ENCODE data around the gene C1GALT1.
"Not testable (repeated sequence)": the region's sequence is repeated elsewhere in the genome, so short reads cannot be mapped to it uniquely, and the experiment has no call there.

C1GALT1 gene

GRCh38 chr7:7182156-7183060 lies at the start of gene C1GALT1:
Gene C1GALT1, plus strand, starts transcription at chr7:7182544. Its CDS starts 51,776 bp downstream, at chr7:7234320.
- ATAC-seq = peak; percentile 87 to 91

GRCh38 chr7:7134046-7134445 lies 48.3 kb upstream of the C1GALT1 start:
- no peak for ATAC-seq

GRCh38 chr7:7135074-7135473 lies 47.3 kb upstream of the C1GALT1 start:
- no peak for ATAC-seq

- ATAC-seq = not testable (repeated sequence)
These were observed 46.4 kb upstream of the C1GALT1 start for GRCh38 chr7:7135924-7136323.

GRCh38 chr7:7136466-7137381 lies 45.6 kb upstream of the C1GALT1 start:
- no peak for ATAC-seq

- no peak for ATAC-seq
These were observed 43.4 kb upstream of the C1GALT1 start for GRCh38 chr7:7138897-7139296.

GRCh38 chr7:7143404-7143803 lies 38.9 kb upstream of the C1GALT1 start:
- ATAC-seq = not testable (repeated sequence)

GRCh38 chr7:7145151-7145550 lies 37.2 kb upstream of the C1GALT1 start:
- not testable (repeated sequence) for ATAC-seq

GRCh38 chr7:7146837-7147236 lies 35.5 kb upstream of the C1GALT1 start:
- no peak for ATAC-seq

GRCh38 chr7:7148798-7149481 lies 33.4 kb upstream of the C1GALT1 start:
- ATAC-seq = no peak

GRCh38 chr7:7151285-7151684 lies 31.1 kb upstream of the C1GALT1 start:
- no peak for ATAC-seq

- ATAC-seq = no peak
These were observed 30.5 kb upstream of the C1GALT1 start for GRCh38 chr7:7151865-7152264.

- no peak for ATAC-seq
These were observed 30.0 kb upstream of the C1GALT1 start for GRCh38 chr7:7152315-7152714.

GRCh38 chr7:7154355-7154754 lies 28.0 kb upstream of the C1GALT1 start:
- not testable (repeated sequence) for ATAC-seq

GRCh38 chr7:7156663-7157062 lies 25.7 kb upstream of the C1GALT1 start:
- no peak for ATAC-seq

GRCh38 chr7:7157177-7157886 lies 25.0 kb upstream of the C1GALT1 start:
- ATAC-seq = peak; percentile 64 to 66

- no peak for ATAC-seq
These were observed 24.5 kb upstream of the C1GALT1 start for GRCh38 chr7:7157887-7158271.

- no peak for ATAC-seq
These were observed 23.2 kb upstream of the C1GALT1 start for GRCh38 chr7:7159063-7159658.

GRCh38 chr7:7164591-7164990 lies 17.8 kb upstream of the C1GALT1 start:
- ATAC-seq = no peak

GRCh38 chr7:7165372-7165771 lies 17.0 kb upstream of the C1GALT1 start:
- no peak for ATAC-seq

GRCh38 chr7:7166318-7166717 lies 16.0 kb upstream of the C1GALT1 start:
- ATAC-seq = no peak

- ATAC-seq = no peak
These were observed 13.0 kb upstream of the C1GALT1 start for GRCh38 chr7:7169296-7169695.

Measured in activated CD4-positive, CD25-positive, alpha-beta regulatory T cell treated with anti-CD3 and anti-CD28 coated beads, Interleukin-2, amount 50 U/mL, for 24 hours (primary cell).